ENCODE measurements around the gene SMG6.

Gene SMG6

GRCh38 chr17:2170023-2170422 is 133.6 kb downstream of the SMG6 start:
- TF ChIP-seq GATA2 (IDR thresholded peaks at IDR 0.05; ENCODE audit: low read depth, low read length): no peak
- TF ChIP-seq GATA3 (IDR thresholded peaks at IDR 0.05; ENCODE audit: low read depth, low read length): no peak

DNA sequence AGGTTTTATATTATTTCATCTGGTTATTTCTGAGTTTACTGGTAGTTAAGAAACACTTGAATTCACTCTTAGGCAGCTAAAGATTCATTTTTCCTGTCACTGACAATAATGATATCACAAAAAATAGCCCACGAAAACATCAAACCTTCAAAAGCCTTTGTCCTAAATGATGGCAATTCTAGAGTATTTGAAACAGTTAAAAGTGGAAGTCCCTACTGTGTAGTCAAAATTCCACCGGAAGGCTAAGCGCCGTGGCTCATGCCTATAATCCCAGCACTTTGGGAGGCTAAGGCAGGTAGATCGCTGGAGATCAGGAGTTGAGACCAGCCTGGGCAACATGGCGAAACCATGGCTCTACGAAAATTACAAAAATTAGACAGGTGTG is 145.2 kb downstream of the SMG6 start:
- TF ChIP-seq GATA3 (IDR thresholded peaks at IDR 0.05; ENCODE audit: low read depth, low read length) (no peak), GATA2 (IDR thresholded peaks at IDR 0.05; ENCODE audit: low read depth, low read length) (no peak)

- TF ChIP-seq GATA2 (IDR thresholded peaks at IDR 0.05; ENCODE audit: low read depth, low read length) (no peak), GATA3 (IDR thresholded peaks at IDR 0.05; ENCODE audit: low read depth, low read length) (no peak)
These were observed 145.8 kb downstream of the SMG6 start for GRCh38 chr17:2157675-2158395.

DNA sequence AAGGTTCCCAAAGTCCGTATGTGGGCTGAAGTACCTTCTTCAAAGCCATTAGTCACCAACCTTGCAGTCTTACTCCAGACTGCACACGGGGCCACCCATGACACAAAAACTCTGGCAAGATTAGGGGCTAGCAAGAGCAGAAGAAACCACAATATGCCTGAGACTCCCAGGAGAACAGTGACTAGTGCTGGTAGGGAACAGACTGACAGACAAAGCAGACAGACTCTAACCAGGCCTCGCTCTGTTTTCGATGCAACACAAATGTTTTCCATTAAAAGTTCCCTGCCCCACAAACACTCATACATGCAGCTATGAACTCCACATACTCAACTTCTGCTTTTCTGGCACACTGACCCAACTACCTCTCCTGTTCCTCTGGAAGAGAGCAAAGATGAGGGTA is 146.5 kb downstream of the SMG6 start:
- no peak for TF ChIP-seq GATA3 (IDR thresholded peaks at IDR 0.05; ENCODE audit: low read depth, low read length)
- TF ChIP-seq GATA2 (IDR thresholded peaks at IDR 0.05; ENCODE audit: low read depth, low read length): no peak

- TF ChIP-seq GATA2 (IDR thresholded peaks at IDR 0.05; ENCODE audit: low read depth, low read length): no peak
- TF ChIP-seq GATA3 (IDR thresholded peaks at IDR 0.05; ENCODE audit: low read depth, low read length): no peak
These were observed 146.9 kb downstream of the SMG6 start for GRCh38 chr17:2156666-2157065.

DNA sequence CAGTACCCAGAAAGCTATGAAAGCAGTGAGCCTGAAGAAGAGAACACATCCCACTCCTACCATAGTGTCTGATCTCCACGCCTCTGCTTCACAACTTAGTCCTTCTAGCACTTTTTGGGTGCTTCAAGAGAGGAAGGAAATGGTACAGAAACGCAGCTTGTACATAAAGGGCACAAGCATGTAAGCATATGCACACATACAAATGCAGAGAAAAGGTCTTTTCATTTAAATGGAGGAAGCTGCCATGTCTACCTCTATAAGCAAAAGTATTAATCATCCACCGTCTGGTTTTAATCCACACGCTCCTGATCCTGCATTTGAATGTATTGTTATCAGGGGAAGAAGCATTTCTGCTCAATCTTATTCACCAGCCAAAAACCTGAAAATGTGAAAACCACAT is 148.0 kb downstream of the SMG6 start:
- TF ChIP-seq GATA3 (IDR thresholded peaks at IDR 0.05; ENCODE audit: low read depth, low read length): no peak
- TF ChIP-seq GATA2 (IDR thresholded peaks at IDR 0.05; ENCODE audit: low read depth, low read length): no peak

- TF ChIP-seq GATA3 (IDR thresholded peaks at IDR 0.05; ENCODE audit: low read depth, low read length) (no peak), GATA2 (IDR thresholded peaks at IDR 0.05; ENCODE audit: low read depth, low read length) (no peak)
These were observed 152.1 kb downstream of the SMG6 start for GRCh38 chr17:2151358-2152033.

GRCh38 chr17:2150806-2151205 is 152.8 kb downstream of the SMG6 start:
- TF ChIP-seq GATA3 (IDR thresholded peaks at IDR 0.05; ENCODE audit: low read depth, low read length) (no peak), GATA2 (IDR thresholded peaks at IDR 0.05; ENCODE audit: low read depth, low read length) (no peak)

DNA sequence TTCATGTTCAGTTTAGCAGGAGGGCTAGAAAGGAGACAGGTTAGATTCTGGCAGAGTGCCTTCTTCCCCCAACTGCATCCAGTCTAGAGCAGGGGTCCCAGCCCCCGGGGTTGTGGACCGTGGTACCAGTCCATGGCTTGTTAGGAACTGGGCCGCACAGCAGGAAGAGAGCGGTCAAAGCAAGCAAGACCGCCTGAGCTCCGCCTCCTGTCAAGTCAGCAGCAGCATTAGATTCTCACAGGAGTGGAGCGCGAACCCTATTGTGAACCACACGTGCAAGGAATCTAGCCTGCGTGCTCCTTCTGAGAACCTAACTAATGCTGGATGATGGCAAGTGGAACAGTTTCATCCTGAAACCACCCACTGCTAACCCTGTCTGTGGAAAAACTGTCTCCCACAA is 153.7 kb downstream of the SMG6 start:
- TF ChIP-seq GATA3 (IDR thresholded peaks at IDR 0.05; ENCODE audit: low read depth, low read length) (no peak), GATA2 (IDR thresholded peaks at IDR 0.05; ENCODE audit: low read depth, low read length) (no peak)

GRCh38 chr17:2146132-2146871 is 157.3 kb downstream of the SMG6 start:
- no peak for TF ChIP-seq GATA2 (IDR thresholded peaks at IDR 0.05; ENCODE audit: low read depth, low read length)
- no peak for TF ChIP-seq GATA3 (IDR thresholded peaks at IDR 0.05; ENCODE audit: low read depth, low read length)

DNA sequence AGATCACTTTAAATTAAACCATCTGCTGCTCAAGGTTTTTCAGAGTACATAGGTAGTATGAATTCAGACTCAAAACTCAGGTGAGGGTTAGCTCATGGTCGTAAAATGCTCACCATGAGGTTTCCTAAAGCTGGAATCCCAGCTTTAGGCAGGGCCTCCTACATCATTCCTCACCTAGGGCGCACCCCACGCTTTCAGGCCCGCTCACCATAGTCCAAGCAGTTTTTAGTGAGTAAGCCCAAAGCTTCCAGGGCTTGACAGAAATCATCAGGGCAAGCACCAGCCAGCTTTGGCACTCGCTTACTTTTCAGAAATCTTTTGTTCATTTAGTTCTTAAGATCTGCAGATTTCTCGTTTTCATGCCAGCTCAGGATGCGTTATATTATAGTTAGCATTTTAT is 158.9 kb downstream of the SMG6 start:
- TF ChIP-seq GATA3 (IDR thresholded peaks at IDR 0.05; ENCODE audit: low read depth, low read length) (no peak), GATA2 (IDR thresholded peaks at IDR 0.05; ENCODE audit: low read depth, low read length) (no peak)

DNA sequence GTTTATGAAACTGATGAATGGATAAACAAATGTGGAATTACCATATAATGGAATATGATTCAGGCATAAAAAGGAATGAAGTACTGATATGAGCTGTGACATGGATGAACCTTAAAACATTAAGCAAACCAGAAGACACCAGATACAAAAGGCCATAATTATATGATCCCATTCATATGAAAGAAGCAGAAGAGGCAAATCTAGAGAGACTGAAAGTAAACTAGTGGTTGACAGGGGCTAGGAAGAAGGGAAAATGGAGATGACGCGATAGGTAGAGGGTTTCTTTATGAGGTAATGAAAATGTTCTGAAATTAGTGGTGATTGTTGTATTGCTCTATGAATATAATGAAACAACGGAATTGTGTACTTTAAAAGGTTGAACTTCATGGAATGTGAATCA is 160.3 kb downstream of the SMG6 start:
- TF ChIP-seq GATA3 (IDR thresholded peaks at IDR 0.05; ENCODE audit: low read depth, low read length): no peak
- no peak for TF ChIP-seq GATA2 (IDR thresholded peaks at IDR 0.05; ENCODE audit: low read depth, low read length)

DNA sequence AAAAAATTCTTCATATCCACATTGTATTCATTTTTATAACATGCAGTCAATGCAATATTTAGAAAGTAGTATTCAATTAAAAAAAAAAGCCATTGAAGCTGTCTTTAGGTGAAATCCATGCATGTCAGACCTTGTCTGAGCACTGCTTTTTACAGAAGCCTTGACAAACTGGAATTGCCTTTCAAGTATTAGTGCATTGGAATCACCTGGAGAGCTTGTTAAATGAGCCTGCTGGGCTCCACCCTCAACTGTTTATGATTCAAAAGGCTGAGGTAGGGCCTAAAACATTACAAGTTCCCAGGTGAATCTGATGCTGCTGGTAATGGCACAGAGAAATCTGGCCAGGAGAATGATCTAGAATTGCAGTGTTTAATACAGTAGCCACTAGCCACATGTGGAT is 162.9 kb downstream of the SMG6 start:
- no peak for TF ChIP-seq GATA3 (IDR thresholded peaks at IDR 0.05; ENCODE audit: low read depth, low read length)
- no peak for TF ChIP-seq GATA2 (IDR thresholded peaks at IDR 0.05; ENCODE audit: low read depth, low read length)

DNA sequence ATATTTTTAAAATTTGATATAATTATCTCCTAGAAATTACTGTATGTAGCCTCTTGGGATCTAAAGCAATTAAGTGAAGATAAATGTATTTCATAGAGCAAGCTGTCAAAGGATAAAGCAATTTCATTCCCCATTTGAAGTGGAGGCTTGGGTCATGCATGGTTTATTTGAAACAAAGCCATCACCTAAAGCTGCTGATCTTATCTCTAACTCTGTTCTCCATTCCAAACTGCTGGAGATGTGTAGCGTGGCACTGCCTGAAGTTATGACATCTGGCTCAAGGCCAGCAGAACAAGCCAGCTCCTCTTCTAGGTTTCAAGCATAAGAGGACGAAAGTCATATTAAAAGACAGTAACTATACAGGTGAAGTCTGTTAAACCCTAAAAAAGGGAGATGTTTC is 164.8 kb downstream of the SMG6 start:
- TF ChIP-seq GATA2 (IDR thresholded peaks at IDR 0.05; ENCODE audit: low read depth, low read length) (peak; percentile 99), GATA3 (IDR thresholded peaks at IDR 0.05; ENCODE audit: low read depth, low read length) (peak; percentile 99)

DNA sequence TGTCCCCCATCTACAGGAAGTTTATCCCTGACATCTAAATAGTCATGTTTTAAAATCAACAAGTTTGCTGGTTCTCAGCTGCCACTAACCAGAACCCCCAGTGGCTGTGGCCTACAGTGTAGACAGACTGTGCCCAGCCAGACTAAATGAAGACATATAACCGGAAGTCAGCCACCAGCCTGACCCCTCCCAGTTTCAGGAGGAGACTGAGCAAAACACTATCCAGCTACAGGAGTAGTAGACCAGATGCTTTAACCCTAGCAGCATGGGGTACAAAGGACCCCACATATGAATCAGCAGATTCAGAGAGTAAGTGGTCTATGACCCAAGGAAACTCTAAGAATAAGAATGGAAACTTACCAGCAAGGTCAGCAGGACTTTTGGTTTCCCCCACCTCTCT is 165.3 kb downstream of the SMG6 start:
- TF ChIP-seq GATA2 (IDR thresholded peaks at IDR 0.05; ENCODE audit: low read depth, low read length): no peak
- no peak for TF ChIP-seq GATA3 (IDR thresholded peaks at IDR 0.05; ENCODE audit: low read depth, low read length)

All from SH-SY5Y (cell line).